ENCODE measurements around the gene KDR.

DNA sequence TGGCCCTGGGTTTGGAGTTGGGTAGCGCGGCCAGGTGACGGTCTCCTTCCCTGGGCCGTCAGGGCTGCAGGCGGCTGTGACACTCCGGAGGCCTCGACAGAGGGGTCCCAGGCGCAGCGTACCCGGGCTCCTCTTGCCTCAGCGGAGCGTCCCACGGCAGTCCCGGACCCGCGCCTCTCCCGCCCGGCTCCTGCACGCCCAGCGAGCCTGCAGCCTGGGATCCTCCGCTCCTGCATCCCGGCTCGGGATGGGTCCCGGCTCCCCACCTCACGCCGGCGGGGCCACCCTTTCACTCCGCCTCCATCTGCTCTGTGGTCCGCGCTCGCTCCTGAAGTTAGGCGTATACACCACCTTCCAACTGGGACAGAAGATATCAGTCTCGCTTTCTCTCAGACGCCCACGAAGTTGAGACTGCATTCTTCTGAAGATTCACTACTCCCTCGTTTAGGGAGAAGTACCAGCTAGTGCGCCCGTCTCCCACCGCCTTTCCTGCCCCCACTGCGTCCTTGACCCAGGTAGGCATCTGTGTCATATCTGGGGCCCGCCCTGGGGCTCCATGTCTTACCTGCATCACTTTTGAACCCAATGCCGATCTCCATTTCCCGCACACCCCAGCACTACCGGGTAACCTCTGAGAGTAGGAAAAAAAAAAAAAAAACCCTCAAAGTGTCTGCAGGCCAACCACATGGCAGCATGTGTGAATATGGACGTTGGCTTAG lies 32.3 kb upstream of the KDR start:
- TF ChIP-seq, protein P1, sequence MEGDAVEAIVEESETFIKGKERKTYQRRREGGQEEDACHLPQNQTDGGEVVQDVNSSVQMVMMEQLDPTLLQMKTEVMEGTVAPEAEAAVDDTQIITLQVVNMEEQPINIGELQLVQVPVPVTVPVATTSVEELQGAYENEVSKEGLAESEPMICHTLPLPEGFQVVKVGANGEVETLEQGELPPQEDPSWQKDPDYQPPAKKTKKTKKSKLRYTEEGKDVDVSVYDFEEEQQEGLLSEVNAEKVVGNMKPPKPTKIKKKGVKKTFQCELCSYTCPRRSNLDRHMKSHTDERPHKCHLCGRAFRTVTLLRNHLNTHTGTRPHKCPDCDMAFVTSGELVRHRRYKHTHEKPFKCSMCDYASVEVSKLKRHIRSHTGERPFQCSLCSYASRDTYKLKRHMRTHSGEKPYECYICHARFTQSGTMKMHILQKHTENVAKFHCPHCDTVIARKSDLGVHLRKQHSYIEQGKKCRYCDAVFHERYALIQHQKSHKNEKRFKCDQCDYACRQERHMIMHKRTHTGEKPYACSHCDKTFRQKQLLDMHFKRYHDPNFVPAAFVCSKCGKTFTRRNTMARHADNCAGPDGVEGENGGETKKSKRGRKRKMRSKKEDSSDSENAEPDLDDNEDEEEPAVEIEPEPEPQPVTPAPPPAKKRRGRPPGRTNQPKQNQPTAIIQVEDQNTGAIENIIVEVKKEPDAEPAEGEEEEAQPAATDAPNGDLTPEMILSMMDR (IDR thresholded peaks at IDR 0.05): no peak
- no peak for TF ChIP-seq POLR2A (IDR thresholded peaks at IDR 0.05)
